ENCODE data around the gene FKBP3. TPM values are rescaled to one million over a fixed set of nuclear protein-coding genes. Genes with fewer than 3 reads are reported as not detected.
"Not testable (repeated sequence)": the region's sequence is repeated elsewhere in the genome, so short reads cannot be mapped to it uniquely, and the experiment has no call there.

The FKBP3 gene
- total and polyA plus RNA-seq, 2 donors = 64.8 to 198 TPM

GRCh38 chr14:45145214-45145613 lies 10.9 kb upstream of the FKBP3 start:
- no peak for DNase-seq (ENCODE audit: low read depth in 6 of 9, low spot score in 9 of 9)
- Histone ChIP-seq H3K36me3 (ENCODE audit: control insufficient read depth in 2 of 2, insufficient read depth in 2 of 2, low read length in 1 of 2) (peaks cover 10 to 17% of the 10 kb centered on the region in 2 donors), H3K9me3 (ENCODE audit: control insufficient read depth in 2 of 2, insufficient read depth in 1 of 2, low read length in 1 of 2) (no peaks in the 10 kb centered on the region), H3K4me1 (ENCODE audit: control insufficient read depth in 2 of 2, insufficient read depth in 2 of 2, low read length in 2 of 2) (no peaks in the 10 kb centered on the region), H3K27me3 (ENCODE audit: control insufficient read depth in 2 of 2, insufficient read depth in 1 of 2, low read length in 1 of 2) (no peaks in the 10 kb centered on the region), H3K27ac (ENCODE audit: low read depth in 1 of 2, low read length in 1 of 2) (no peak overlapping the region), H3K4me3 (ENCODE audit: low read length in 2 of 2) (no peak overlapping the region)
- 98% methylated on average over 3 of the region's 3 CpGs for WGBS

- H3K27me3 ChIP-seq (ENCODE audit: control insufficient read depth in 2 of 2, insufficient read depth in 1 of 2, low read length in 1 of 2) = no peaks in the 10 kb centered on the region
- DNase-seq (ENCODE audit: low read depth in 6 of 9, low spot score in 9 of 9) = no peak
- H3K27ac ChIP-seq (ENCODE audit: low read depth in 1 of 2, low read length in 1 of 2) = no peak overlapping the region
- H3K9me3 ChIP-seq (ENCODE audit: control insufficient read depth in 2 of 2, insufficient read depth in 1 of 2, low read length in 1 of 2) = no peaks in the 10 kb centered on the region
- no peak overlapping the region for H3K4me3 ChIP-seq (ENCODE audit: low read length in 2 of 2)
- no peaks in the 10 kb centered on the region for H3K4me1 ChIP-seq (ENCODE audit: control insufficient read depth in 2 of 2, insufficient read depth in 2 of 2, low read length in 2 of 2)
- H3K36me3 ChIP-seq (ENCODE audit: control insufficient read depth in 2 of 2, insufficient read depth in 2 of 2, low read length in 1 of 2) = peaks cover 10 to 14% of the 10 kb centered on the region in 2 donors
Measured at GRCh38 chr14:45144658-45145057, 10.4 kb upstream of the FKBP3 start.

- not testable (repeated sequence) for DNase-seq (ENCODE audit: low read depth in 6 of 9, low spot score in 9 of 9); H3K36me3 ChIP-seq (ENCODE audit: control insufficient read depth in 2 of 2, insufficient read depth in 2 of 2, low read length in 1 of 2); H3K27me3 ChIP-seq (ENCODE audit: control insufficient read depth in 2 of 2, insufficient read depth in 1 of 2, low read length in 1 of 2); H3K27ac ChIP-seq (ENCODE audit: low read depth in 1 of 2, low read length in 1 of 2); H3K4me3 ChIP-seq (ENCODE audit: low read length in 2 of 2); H3K9me3 ChIP-seq (ENCODE audit: control insufficient read depth in 2 of 2, insufficient read depth in 1 of 2, low read length in 1 of 2); H3K4me1 ChIP-seq (ENCODE audit: control insufficient read depth in 2 of 2, insufficient read depth in 2 of 2, low read length in 2 of 2)
- 94% methylated on average over 8 of the region's 8 CpGs for WGBS
Measured at GRCh38 chr14:45142083-45142482, 7.8 kb upstream of the FKBP3 start.

GRCh38 chr14:45140661-45141187 lies 6.4 kb upstream of the FKBP3 start:
- WGBS = 99% methylated on average over 6 of the region's 6 CpGs

GRCh38 chr14:45136399-45136798 lies 2.1 kb upstream of the FKBP3 start:
- Histone ChIP-seq H3K4me3 (ENCODE audit: low read length in 2 of 2) (peak overlapping the region; percentile 72 to 94), H3K9me3 (ENCODE audit: control insufficient read depth in 2 of 2, insufficient read depth in 1 of 2, low read length in 1 of 2) (no peaks in the 10 kb centered on the region), H3K36me3 (ENCODE audit: control insufficient read depth in 2 of 2, insufficient read depth in 2 of 2, low read length in 1 of 2) (no peaks in the 10 kb centered on the region), H3K27me3 (ENCODE audit: control insufficient read depth in 2 of 2, insufficient read depth in 1 of 2, low read length in 1 of 2) (no peaks in the 10 kb centered on the region), H3K27ac (ENCODE audit: low read depth in 1 of 2, low read length in 1 of 2) (peak overlapping the region; percentile 71 to 99), H3K4me1 (ENCODE audit: control insufficient read depth in 2 of 2, insufficient read depth in 2 of 2, low read length in 2 of 2) (peaks cover 7 to 13% of the 10 kb centered on the region in 2 donors)
- DNase-seq (ENCODE audit: low read depth in 6 of 9, low spot score in 9 of 9) = peak in 1 of 9 donors; percentile 1
- WGBS = 4% methylated on average over 7 of the region's 7 CpGs

More at GRCh38 chr14:45140661-45141187, 6.4 kb upstream of the FKBP3 start:
- Histone ChIP-seq H3K4me1 (ENCODE audit: control insufficient read depth in 2 of 2, insufficient read depth in 2 of 2, low read length in 2 of 2) (peaks cover 3 to 12% of the 10 kb centered on the region in 2 donors), H3K36me3 (ENCODE audit: control insufficient read depth in 2 of 2, insufficient read depth in 2 of 2, low read length in 1 of 2) (peaks cover 8 to 10% of the 10 kb centered on the region in 2 donors), H3K9me3 (ENCODE audit: control insufficient read depth in 2 of 2, insufficient read depth in 1 of 2, low read length in 1 of 2) (no peaks in the 10 kb centered on the region), H3K4me3 (ENCODE audit: low read length in 2 of 2) (no peak overlapping the region), H3K27me3 (ENCODE audit: control insufficient read depth in 2 of 2, insufficient read depth in 1 of 2, low read length in 1 of 2) (no peaks in the 10 kb centered on the region), H3K27ac (ENCODE audit: low read depth in 1 of 2, low read length in 1 of 2) (no peak overlapping the region)
- DNase-seq (ENCODE audit: low read depth in 6 of 9, low spot score in 9 of 9) = no peak

- peak; percentile 87 to 98 (median 92) for DNase-seq (ENCODE audit: low read depth in 6 of 9, low spot score in 9 of 9)
- H3K4me1 ChIP-seq (ENCODE audit: control insufficient read depth in 2 of 2, insufficient read depth in 2 of 2, low read length in 2 of 2) = peaks cover 7 to 13% of the 10 kb centered on the region in 2 donors
- no peaks in the 10 kb centered on the region for H3K9me3 ChIP-seq (ENCODE audit: control insufficient read depth in 2 of 2, insufficient read depth in 1 of 2, low read length in 1 of 2)
- peak within 1 kb of the TSS; percentile 92 to 99 for H3K27ac ChIP-seq (ENCODE audit: low read depth in 1 of 2, low read length in 1 of 2)
- H3K4me3 ChIP-seq (ENCODE audit: low read length in 2 of 2) = peak within 1 kb of the TSS; percentile 72 to 94
- under 1% methylated on average over 48 of the region's 48 CpGs for WGBS
- H3K36me3 ChIP-seq (ENCODE audit: control insufficient read depth in 2 of 2, insufficient read depth in 2 of 2, low read length in 1 of 2) = no peaks in the 10 kb centered on the region
- H3K27me3 ChIP-seq (ENCODE audit: control insufficient read depth in 2 of 2, insufficient read depth in 1 of 2, low read length in 1 of 2) = no peaks in the 10 kb centered on the region
Measured at GRCh38 chr14:45135659-45136395, 1.5 kb upstream of the FKBP3 start, which contains the start of gene FANCM. Gene FANCM, plus strand, starts transcription at chr14:45135930. Its CDS starts 102 bp downstream, at chr14:45136032.

- H3K27ac ChIP-seq (ENCODE audit: low read depth in 1 of 2, low read length in 1 of 2) = peak overlapping the region; percentile 92 to 99
- peak overlapping the region; percentile 72 to 94 for H3K4me3 ChIP-seq (ENCODE audit: low read length in 2 of 2)
- no peaks in the 10 kb centered on the region for H3K9me3 ChIP-seq (ENCODE audit: control insufficient read depth in 2 of 2, insufficient read depth in 1 of 2, low read length in 1 of 2)
- H3K4me1 ChIP-seq (ENCODE audit: control insufficient read depth in 2 of 2, insufficient read depth in 2 of 2, low read length in 2 of 2) = peaks cover 7 to 13% of the 10 kb centered on the region in 2 donors
- peak in 4 of 9 donors; percentile 5 to 43 (median 34) for DNase-seq (ENCODE audit: low read depth in 6 of 9, low spot score in 9 of 9)
- no peaks in the 10 kb centered on the region for H3K27me3 ChIP-seq (ENCODE audit: control insufficient read depth in 2 of 2, insufficient read depth in 1 of 2, low read length in 1 of 2)
- 2% methylated on average over 7 of the region's 7 CpGs for WGBS
- no peaks in the 10 kb centered on the region for H3K36me3 ChIP-seq (ENCODE audit: control insufficient read depth in 2 of 2, insufficient read depth in 2 of 2, low read length in 1 of 2)
Measured at GRCh38 chr14:45135156-45135555, 875 bp upstream of the FKBP3 start.

GRCh38 chr14:45133683-45134050 lies 614 bp downstream of the FKBP3 start:
- peak overlapping the region; percentile 72 to 94 for H3K4me3 ChIP-seq (ENCODE audit: low read length in 2 of 2)
- H3K4me1 ChIP-seq (ENCODE audit: control insufficient read depth in 2 of 2, insufficient read depth in 2 of 2, low read length in 2 of 2) = peaks cover 7 to 13% of the 10 kb centered on the region in 2 donors
- DNase-seq (ENCODE audit: low read depth in 6 of 9, low spot score in 9 of 9) = peak in 3 of 9 donors; percentile 3 to 6 (median 4)
- H3K27me3 ChIP-seq (ENCODE audit: control insufficient read depth in 2 of 2, insufficient read depth in 1 of 2, low read length in 1 of 2) = no peaks in the 10 kb centered on the region
- peak overlapping the region; percentile 79 to 86 for H3K27ac ChIP-seq (ENCODE audit: low read depth in 1 of 2, low read length in 1 of 2)
- peaks cover 3 to 6% of the 10 kb centered on the region in 2 donors for H3K36me3 ChIP-seq (ENCODE audit: control insufficient read depth in 2 of 2, insufficient read depth in 2 of 2, low read length in 1 of 2)
- H3K9me3 ChIP-seq (ENCODE audit: control insufficient read depth in 2 of 2, insufficient read depth in 1 of 2, low read length in 1 of 2) = no peaks in the 10 kb centered on the region
- WGBS = 1% methylated on average over 9 of the region's 9 CpGs

GRCh38 chr14:45128963-45129629 lies 5.2 kb downstream of the FKBP3 start:
- no peak overlapping the region for H3K27ac ChIP-seq (ENCODE audit: low read depth in 1 of 2, low read length in 1 of 2)
- peaks cover 16 to 19% of the 10 kb centered on the region in 2 donors for H3K36me3 ChIP-seq (ENCODE audit: control insufficient read depth in 2 of 2, insufficient read depth in 2 of 2, low read length in 1 of 2)
- H3K4me1 ChIP-seq (ENCODE audit: control insufficient read depth in 2 of 2, insufficient read depth in 2 of 2, low read length in 2 of 2) = peaks cover 2 to 4% of the 10 kb centered on the region in 2 donors
- WGBS = 47% methylated on average over 1 of the region's 1 CpG
- H3K9me3 ChIP-seq (ENCODE audit: control insufficient read depth in 2 of 2, insufficient read depth in 1 of 2, low read length in 1 of 2) = no peaks in the 10 kb centered on the region
- H3K4me3 ChIP-seq (ENCODE audit: low read length in 2 of 2) = no peak overlapping the region
- DNase-seq (ENCODE audit: low read depth in 6 of 9, low spot score in 9 of 9) = no peak
- no peaks in the 10 kb centered on the region for H3K27me3 ChIP-seq (ENCODE audit: control insufficient read depth in 2 of 2, insufficient read depth in 1 of 2, low read length in 1 of 2)

Measured in thymus (tissue), 11 donors.